T-helper 1 cell (primary cell): Measurements from ENCODE around the gene MPPED1.

Experiments used
- DNase-seq, 5 donors: peaks; one replicate each; pipeline ENCODE4 v3.0.0-alpha.2; 2012 to 2020

Gene MPPED1

DNA sequence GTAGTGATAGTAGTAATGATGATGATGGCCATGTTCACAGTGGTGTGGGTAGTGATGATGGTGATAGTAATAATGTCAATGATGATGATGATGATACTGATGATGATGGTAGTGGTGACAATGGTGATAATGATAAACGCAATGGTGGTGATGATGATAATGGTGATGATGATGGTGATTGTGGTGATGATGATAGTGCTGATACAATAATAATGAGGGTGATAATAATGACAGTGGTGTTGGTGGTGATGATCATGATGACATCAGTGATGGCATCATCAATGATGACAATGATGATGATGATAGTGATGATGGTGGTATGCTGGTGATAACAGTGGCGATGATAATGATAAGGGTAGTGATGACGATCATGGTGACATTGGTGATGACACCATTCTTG, 92.3 kb downstream of the MPPED1 start:
- DNase-seq = no peak

- no peak for DNase-seq
Observed at GRCh38 chr22:43504666-43505261, 93.0 kb downstream of the MPPED1 start.

DNA sequence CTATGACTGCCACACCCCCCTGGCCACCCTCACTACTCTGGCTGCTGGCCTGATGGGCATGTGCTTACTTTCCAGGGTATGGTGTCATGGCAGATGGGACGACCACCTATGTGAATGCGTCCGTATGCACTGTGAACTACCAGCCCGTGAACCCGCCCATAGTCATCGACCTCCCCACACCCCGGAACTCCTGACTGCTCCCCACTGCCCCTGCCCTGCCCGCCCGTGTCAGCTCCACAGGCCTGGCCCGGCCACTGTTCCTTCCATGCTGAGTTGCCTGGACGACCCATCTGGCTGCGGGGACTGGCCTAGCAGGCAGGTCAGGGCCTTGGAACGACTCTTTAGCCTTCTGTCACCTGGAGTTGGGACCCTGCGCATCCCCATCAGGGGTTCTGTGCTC, 93.6 kb downstream of the MPPED1 start:
- no peak for DNase-seq

DNA sequence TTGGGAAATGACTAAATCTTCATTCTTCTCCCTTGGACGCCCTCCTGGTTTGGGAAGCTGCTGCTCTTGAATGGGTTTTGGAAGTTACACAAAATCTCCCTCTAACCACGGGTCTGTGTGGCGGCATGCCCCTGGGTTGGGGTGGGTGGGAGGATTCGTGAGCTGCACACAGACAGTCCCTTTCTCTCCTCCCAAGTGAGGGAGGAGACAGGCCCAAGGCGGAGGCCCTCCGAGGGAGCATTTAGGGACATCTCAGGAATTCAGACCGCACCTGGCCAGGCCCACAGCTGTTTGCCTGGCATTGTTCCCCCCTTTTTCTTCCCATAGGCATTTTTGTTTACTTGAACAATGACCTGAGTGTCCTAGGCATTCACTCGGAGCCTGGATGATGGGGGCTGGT, 94.1 kb downstream of the MPPED1 start:
- DNase-seq = no peak

DNA sequence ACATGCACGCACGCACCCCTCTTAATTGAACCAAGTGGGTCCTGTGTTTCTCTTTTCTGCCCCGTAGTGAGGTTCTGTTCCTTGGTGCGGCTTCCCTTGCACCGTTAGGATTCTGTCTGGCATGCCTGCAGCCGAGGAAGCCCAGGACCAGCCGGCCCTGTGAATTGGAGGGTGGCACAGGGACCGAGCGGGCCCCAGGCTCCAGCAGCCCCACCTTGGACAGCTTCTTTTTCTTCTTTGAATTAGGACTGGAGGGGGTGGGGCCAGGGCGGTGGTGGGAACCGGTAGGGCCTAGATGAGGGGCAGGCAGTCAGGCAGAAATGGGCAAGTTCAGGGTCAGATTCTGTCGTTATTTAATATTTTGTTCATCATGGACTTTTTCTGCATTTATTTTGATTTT, 94.7 kb downstream of the MPPED1 start:
- no peak for DNase-seq

DNA sequence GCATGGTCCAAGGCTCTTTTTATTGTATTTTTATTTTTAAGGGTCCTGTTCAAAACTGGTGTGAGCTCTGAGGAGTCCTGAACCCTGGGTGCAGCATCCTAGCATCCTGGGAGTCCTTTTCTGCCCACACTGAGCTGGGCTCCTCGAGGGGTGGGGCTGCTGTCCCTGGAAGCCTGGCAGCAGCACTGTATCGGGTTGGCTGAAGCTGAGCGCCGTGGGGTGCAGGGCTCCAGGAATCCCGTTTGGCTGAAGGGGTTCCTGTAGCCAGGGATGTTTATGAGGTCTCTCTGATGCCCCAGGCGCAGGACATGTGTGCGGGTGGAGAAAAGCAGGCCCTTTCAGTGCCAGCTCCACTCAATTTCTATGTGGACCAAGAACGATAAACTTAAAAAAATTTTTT, 95.4 kb downstream of the MPPED1 start:
- DNase-seq = no peak

- DNase-seq = no peak
Observed at GRCh38 chr22:43508489-43508888, 96.7 kb downstream of the MPPED1 start.

- DNase-seq = no peak
Observed at GRCh38 chr22:43509337-43509736, 97.5 kb downstream of the MPPED1 start.

GRCh38 chr22:43510281-43511070, 98.7 kb downstream of the MPPED1 start:
- DNase-seq = no peak

GRCh38 chr22:43511276-43511910, 99.6 kb downstream of the MPPED1 start:
- DNase-seq = no peak

- no peak for DNase-seq
Observed at GRCh38 chr22:43512279-43512678, 100.5 kb downstream of the MPPED1 start.

DNA sequence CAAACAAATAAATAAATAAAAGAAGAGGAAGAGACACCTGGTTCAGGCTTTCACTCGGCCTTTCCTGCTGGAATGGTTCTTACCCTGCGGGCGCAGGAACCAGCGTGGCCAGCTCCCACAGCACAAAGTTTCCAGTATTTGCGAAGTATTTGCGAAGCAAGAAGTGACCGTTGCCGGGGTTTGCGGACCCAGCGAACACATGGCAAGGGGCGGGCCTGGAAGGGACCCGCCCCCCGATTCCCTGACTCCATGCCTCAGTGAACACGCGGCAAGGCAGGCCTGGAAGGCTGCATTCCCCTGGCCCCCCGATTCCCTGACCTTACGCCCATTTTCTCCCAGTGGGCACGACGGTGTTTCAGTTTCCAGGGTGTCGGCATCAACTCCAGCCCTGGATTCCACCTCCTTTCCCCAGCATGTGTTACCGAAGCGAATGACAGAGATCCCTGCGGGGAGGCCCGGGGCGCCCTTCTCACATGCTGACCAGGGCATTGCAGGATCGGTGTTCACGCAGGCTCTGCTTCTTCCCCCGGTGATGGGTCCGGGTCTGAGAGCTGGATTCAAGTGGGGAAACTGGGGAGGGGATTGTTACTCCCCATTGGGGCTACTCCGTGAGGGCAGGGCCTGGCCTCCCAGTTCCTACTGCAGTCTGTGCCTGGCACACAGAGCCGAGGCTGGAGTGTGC, 102.8 kb downstream of the MPPED1 start:
- no peak for DNase-seq

DNA sequence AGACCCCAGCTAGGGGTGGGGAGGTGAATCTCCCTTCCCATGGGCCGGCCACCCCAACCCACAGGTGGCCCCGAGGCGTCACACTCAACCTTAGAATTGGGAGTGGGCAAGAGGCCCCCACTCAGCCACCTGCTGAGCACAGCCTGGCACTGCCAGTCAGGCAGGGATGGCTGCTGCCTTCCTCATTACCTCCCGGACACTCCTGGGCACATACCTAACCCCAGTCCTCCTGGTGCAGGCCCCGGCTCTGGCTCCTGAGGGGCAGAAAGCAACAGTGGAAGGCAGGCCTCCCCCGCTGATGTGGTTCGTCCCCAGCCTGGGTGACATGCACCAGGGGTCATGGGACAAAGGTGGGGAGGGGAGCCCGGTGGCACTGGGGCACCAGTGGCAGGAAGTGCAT, 103.6 kb downstream of the MPPED1 start:
- DNase-seq = no peak

DNA sequence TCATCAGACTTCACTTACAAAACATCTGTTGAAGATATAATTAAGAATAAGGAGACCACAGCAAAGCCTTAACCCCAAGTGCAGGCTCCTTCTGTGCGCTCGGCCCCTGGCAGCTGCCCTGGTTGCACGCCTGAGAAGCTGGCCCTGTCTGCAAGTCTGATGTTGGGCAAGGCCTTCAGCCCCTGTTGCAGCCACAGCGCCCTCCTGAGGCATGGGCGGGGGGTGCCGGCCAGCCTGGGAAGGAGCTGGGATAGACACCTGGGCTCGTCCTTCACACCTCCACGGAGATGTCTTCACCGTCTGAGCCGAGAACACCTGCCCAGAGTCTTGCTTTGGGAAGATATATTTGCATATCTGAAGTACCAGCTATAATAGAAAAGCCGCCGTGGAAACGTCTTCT, 104.1 kb downstream of the MPPED1 start:
- DNase-seq = no peak

DNA sequence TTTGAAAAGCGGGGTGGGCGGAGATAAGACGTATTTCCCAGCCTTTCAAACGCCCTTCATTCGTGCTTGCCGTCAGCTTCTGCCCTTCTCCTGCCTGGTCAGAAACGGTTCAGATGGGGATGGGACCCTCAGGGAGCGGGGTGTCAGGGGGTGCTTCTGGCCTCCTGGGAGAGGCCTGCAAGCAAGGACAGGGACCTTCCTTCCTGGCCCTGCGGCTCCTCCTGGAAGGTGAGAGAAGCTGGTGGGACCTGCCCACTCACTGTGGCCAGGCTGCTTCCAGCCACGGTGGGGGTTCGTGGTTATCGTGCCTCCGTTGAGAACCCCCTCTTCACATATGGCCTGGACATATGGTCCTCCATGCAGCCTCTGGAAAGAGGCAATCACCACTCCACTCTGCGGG, 104.6 kb downstream of the MPPED1 start:
- no peak for DNase-seq

DNA sequence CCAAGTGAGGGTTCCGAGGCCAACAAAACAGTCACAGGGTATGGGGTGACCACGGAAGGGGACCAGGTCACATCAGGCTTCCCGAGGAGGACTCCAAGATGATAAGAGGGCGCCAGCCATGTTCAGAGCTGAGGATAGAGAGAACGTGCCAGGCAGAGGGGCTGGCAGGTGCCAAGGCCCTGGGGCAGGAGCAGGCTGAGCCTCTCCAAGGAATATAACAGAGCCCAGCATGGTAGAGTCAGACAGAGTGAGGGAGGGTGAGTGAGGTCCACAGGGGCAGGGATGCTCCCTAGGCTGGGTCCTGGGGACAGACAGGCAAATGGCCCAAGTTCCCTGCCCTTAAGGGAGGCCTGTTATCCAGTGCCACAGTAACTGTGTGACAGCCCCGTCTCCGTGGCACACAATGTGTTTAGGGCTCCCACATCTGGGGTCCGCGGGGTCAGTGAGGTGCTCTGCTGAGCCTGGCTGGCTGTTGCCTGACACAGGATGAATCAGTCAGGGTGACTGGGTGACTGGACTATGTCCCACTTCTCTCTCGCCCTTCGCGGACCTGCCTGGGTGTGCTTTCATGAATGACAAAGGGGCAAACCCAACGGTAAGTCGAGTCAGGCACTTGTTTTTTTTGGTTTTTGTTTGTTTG, 105.3 kb downstream of the MPPED1 start:
- no peak for DNase-seq

DNA sequence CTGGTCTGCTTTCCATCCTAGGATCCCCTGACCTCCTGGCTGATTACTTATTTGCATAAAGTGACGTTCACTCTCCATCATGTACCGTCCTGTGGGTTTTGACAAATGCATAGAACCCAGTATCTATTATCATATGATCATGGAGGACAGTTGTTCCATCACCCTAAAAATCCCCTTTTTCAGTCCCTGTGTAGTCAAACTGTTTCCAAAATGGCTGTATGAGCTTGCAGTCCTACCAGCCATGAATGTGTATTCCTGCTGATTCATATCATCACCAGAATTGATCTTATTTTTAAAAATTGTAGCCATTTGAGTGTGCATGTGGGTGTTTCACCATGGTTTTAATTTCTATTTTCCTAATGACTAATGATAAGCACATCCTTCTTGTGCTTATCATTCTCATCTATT, 108.8 kb downstream of the MPPED1 start:
- peak in 1 of 5 donors; percentile 68 for DNase-seq

- no peak for DNase-seq
Observed at GRCh38 chr22:43521716-43522115, 109.9 kb downstream of the MPPED1 start.

DNA sequence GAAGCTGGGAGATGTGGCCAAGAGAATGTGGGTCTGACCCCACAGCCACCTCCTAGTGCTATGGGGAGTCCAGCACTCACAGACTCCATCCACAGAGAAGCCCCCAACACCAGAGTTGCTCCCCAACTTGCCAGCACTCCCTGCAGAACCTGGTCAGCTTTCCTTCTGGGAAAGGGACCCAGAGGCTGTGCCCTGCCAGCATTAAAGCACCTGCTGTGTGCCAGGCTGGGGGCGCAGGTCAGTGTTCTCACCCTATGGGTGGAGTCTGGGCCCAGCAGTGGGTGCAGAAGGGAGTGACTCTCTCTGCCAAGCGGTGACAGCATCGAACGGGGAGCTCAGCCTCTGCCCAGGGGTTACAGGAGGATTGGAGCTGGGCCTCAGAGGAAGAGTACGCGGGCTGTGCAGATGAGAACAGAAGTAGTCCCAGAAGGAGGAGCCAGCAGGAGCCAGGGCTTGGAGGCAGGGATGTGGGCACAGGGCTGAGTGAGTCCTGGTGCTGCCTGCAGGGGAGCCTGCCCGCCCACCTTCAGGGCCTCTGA, 114.4 kb downstream of the MPPED1 start:
- DNase-seq = no peak

DNA sequence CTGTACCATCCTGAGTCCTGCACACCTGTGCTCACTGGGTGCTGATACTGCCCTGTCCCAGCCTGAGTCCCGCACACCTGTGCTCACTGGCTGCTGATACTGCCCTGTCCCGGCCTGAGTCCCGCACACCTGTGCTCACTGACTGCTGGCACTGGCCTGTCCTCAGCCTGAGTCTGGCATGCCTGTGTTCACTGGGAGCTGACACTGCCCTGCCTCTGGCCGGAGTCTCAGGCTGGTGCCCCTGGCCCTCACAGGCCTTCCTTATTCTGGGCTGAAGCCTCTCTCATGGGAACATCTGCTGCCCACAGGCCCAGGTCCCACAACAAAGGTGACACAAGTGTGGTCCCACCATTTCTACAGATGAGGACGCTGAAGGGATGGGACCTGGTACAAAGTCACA, 115.1 kb downstream of the MPPED1 start:
- no peak for DNase-seq

GRCh38 chr22:43528601-43529360, 117.0 kb downstream of the MPPED1 start:
- DNase-seq = no peak

DNA sequence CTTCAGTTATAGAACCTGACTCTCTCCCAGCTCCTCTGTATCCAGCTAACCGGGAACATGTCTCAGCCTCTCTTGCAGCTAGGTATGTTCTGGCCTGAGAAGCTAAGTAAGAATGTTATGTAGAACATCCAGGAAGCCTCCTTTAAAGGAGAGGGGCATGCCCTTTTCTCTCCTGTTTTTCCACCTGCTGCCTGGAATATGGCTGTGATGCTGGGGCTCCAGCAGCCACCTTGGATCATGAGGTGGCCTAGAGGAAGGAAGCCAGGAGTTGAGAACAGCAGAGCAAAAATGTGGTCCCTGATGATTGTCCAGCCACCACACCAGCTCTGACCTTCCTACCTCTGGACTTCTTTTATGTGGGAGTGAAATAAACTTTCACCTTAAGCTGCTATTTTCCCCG, 117.6 kb downstream of the MPPED1 start:
- no peak for DNase-seq
